Keratinocyte (primary cell): ENCODE data around the gene HCN2. TPM values are rescaled to one million over a fixed set of nuclear protein-coding genes. Genes with fewer than 3 reads are reported as not detected.

Experiments
- DNase-seq: peaks from one replicate; pipeline ENCODE4 v3.0.0-alpha.2; 2011; ENCODE audit warnings: low read depth, missing footprints, low spot score
- FAIRE-seq: peaks from 2 replicates; lab custom pipeline; 2011; peaks lifted over from hg19 to GRCh38; lab: Jason Lieb, UNC
- H2AFZ ChIP-seq: 2 replicates; pipeline ENCODE4 v1.6.0; 2012; ENCODE audit warnings: low read length, control low read depth, inconsistent platforms; ENCODE audit not compliant: control insufficient read depth
- H3K27ac ChIP-seq: 2 replicates; pipeline ENCODE4 v1.5.1; 2011; ENCODE audit warnings: low read length; ENCODE audit not compliant: control insufficient read depth, insufficient read depth
- H3K27me3 ChIP-seq: 3 replicates; pipeline ENCODE4 v1.6.0; 2011; ENCODE audit warnings: low read length; ENCODE audit not compliant: control insufficient read depth, insufficient read depth; ENCODE audit errors: extremely low read depth
- H3K36me3 ChIP-seq, 2 experiments: 2 replicates in 1 of 2; 3 replicates in 1 of 2; pipeline ENCODE4 v1.5.1; 2011; ENCODE audit warnings: low read length in 2 of 2, mild to moderate bottlenecking in 1 of 2; ENCODE audit not compliant: control insufficient read depth in 2 of 2, insufficient read depth in 2 of 2; ENCODE audit errors: extremely low read depth in 1 of 2
- H3K4me1 ChIP-seq: 3 replicates; pipeline ENCODE4 v1.5.1; 2011; ENCODE audit warnings: low read length; ENCODE audit not compliant: control insufficient read depth, insufficient read depth; ENCODE audit errors: extremely low read depth
- H3K4me2 ChIP-seq: 3 replicates; pipeline ENCODE4 v1.6.0; 2011; ENCODE audit warnings: low read depth, low read length; ENCODE audit not compliant: control insufficient read depth, insufficient read depth; ENCODE audit errors: extremely low read depth
- H3K4me3 ChIP-seq, 3 experiments: fragments of 200-600 bp in 1 of 3; sonication (generic) in 1 of 3; 2 replicates in 2 of 3; 3 replicates in 1 of 3; pipeline ENCODE4 v1.5.1; 2011 to 2016; ENCODE audit warnings: low read length in 3 of 3, mild to moderate bottlenecking in 3 of 3, control low read depth in 2 of 3, inconsistent platforms in 1 of 3, low read depth in 1 of 3, mixed read lengths in 1 of 3, mixed run types in 1 of 3, moderate library complexity in 1 of 3; ENCODE audit not compliant: control insufficient read depth in 2 of 3, insufficient read depth in 2 of 3; ENCODE audit errors: extremely low read depth in 1 of 3
- H3K79me2 ChIP-seq: 2 replicates; pipeline ENCODE4 v1.6.0; 2012; ENCODE audit warnings: low read length; ENCODE audit not compliant: control insufficient read depth, insufficient read depth
- H3K9ac ChIP-seq: 3 replicates; pipeline ENCODE4 v1.6.0; 2011; ENCODE audit warnings: low read length; ENCODE audit not compliant: control insufficient read depth, insufficient read depth; ENCODE audit errors: extremely low read depth
- H3K9me1 ChIP-seq: 3 replicates; pipeline ENCODE4 v1.6.0; 2011; ENCODE audit warnings: low read length; ENCODE audit not compliant: control insufficient read depth, insufficient read depth; ENCODE audit errors: extremely low read depth
- H3K9me3 ChIP-seq: 2 replicates; pipeline ENCODE4 v1.5.1; 2012; ENCODE audit warnings: low read depth, low read length; ENCODE audit not compliant: control insufficient read depth
- H4K20me1 ChIP-seq: 3 replicates; pipeline ENCODE4 v1.6.0; 2011; ENCODE audit warnings: low read length; ENCODE audit not compliant: control insufficient read depth, insufficient read depth; ENCODE audit errors: extremely low read depth
- CTCF ChIP-seq, 3 experiments: IDR thresholded peaks in 1 of 3; conservative IDR thresholded peaks in 1 of 3; optimal IDR thresholded peaks in 1 of 3; 2 replicates in 2 of 3; 3 replicates in 1 of 3; pipeline versions ENCODE3 to v1.5.1; 2011; ENCODE audit warnings: low read length in 3 of 3, mild to moderate bottlenecking in 3 of 3, moderate library complexity in 2 of 3, control low read depth in 1 of 3, inconsistent platforms in 1 of 3; ENCODE audit not compliant: insufficient read depth in 2 of 3; ENCODE audit errors: extremely low read depth in 1 of 3
- EZH2 ChIP-seq: IDR thresholded peaks from one replicate; pipeline ENCODE4 v1.6.1; 2012; ENCODE audit warnings: inconsistent platforms, mild to moderate bottlenecking, low read length, moderate library complexity
- dilution Hi-C: fragments of 300-500 bp; cut with MboI; formaldehyde crosslinking; loops from one replicate; pipeline ENCODE4 v1.7.0; 2020; ENCODE audit warnings: low sequenced_read_pairs; ENCODE audit not compliant: extremely low pct_ligation_motif_present
- polyA plus RNA-seq, 5 experiments: library from polyadenylated mRNA; depleted of rRNA in 3 of 5; stranded (reverse) in 3 of 5; stranded (forward) in 1 of 5; unstranded in 1 of 5; fragments of >200 nt; gene quantifications; 1 replicate in 1 of 5; 2 replicates in 3 of 5; 3 replicates in 1 of 5; pipeline versions ENCODE4 v1.2.1 to v1.2.3, GENCODE V29; 2011 to 2012; ENCODE audit warnings: missing spikeins in 2 of 5, low read depth in 1 of 5, low replicate concordance in 1 of 5

HCN2 gene
- polyA plus RNA-seq, 1 donor (not counting 4 experiments of a cell fraction or from before 2014, with no cell fraction given), result 0.13 TPM

GRCh38 chr19:629961-630714, 40.5 kb downstream of the HCN2 start:
- Histone ChIP-seq H3K4me2 (no peak overlapping the region), H3K27ac (no peak overlapping the region), H3K4me1 (peaks cover 24% of the 10 kb centered on the region), H2AFZ (no peak overlapping the region), H3K4me3 (no peak overlapping the region), H3K27me3 (no peaks in the 10 kb centered on the region), H3K9ac (no peak overlapping the region), H3K36me3 (peaks cover 4 to 13% of the 10 kb centered on the region in 2 experiments), H4K20me1 (no peaks in the 10 kb centered on the region), H3K79me2 (peaks cover 16% of the 10 kb centered on the region), H3K9me3 (no peaks in the 10 kb centered on the region), H3K9me1 (no peaks in the 10 kb centered on the region)
- dilution Hi-C loops, result no loop called here
- DNase-seq, result no peak
- no peak for FAIRE-seq
- no peak for TF ChIP-seq CTCF (optimal IDR thresholded peaks at IDR 0.05 in 1 of 3, IDR thresholded peaks at IDR 0.05 in 1 of 3, conservative IDR thresholded peaks at IDR 0.05 in 1 of 3; ENCODE audit: extremely low read depth in 1 of 3, insufficient read depth in 2 of 3, low read length in 3 of 3)
- no peak for TF ChIP-seq EZH2

- peaks cover 15% of the 10 kb centered on the region for H3K4me1 ChIP-seq
- no peaks in the 10 kb centered on the region for H3K9me3 ChIP-seq
- H3K79me2 ChIP-seq, result peaks cover 16% of the 10 kb centered on the region
- no peaks in the 10 kb centered on the region for H3K9me1 ChIP-seq
- peak overlapping the region; percentile 41 for H2AFZ ChIP-seq
- peak overlapping the region; percentile 66 for H3K27ac ChIP-seq
- DNase-seq (no peak), FAIRE-seq (no peak)
- peak overlapping the region; percentile 84 for H3K4me2 ChIP-seq
- H3K27me3 ChIP-seq, result no peaks in the 10 kb centered on the region
- TF ChIP-seq CTCF (optimal IDR thresholded peaks at IDR 0.05 in 1 of 3, IDR thresholded peaks at IDR 0.05 in 1 of 3, conservative IDR thresholded peaks at IDR 0.05 in 1 of 3; ENCODE audit: extremely low read depth in 1 of 3, insufficient read depth in 2 of 3, low read length in 3 of 3), result no peak
- TF ChIP-seq EZH2, result no peak
- peaks cover 4 to 7% of the 10 kb centered on the region in 2 experiments for H3K36me3 ChIP-seq
- dilution Hi-C loops, result no loop called here
- peak overlapping the region; percentile 76 to 87 (median 85) for H3K4me3 ChIP-seq
- peak overlapping the region; percentile 86 for H3K9ac ChIP-seq
- no peaks in the 10 kb centered on the region for H4K20me1 ChIP-seq
Measured at GRCh38 chr19:632579-633067, 42.9 kb downstream of the HCN2 start.
